Germinal center (tissue), 1 donor: ENCODE measurements around the gene USF2.
"Not testable (repeated sequence)": the region's sequence is repeated elsewhere in the genome, so short reads cannot be mapped to it uniquely, and the experiment has no call there.

ENCODE experiments used
- DNase-seq: peaks from one replicate; pipeline ENCODE4 v3.0.0; 2012; ENCODE audit warnings: mixed read lengths, low spot score

Gene USF2

GRCh38 chr19:35268536-35269437, at the start of gene USF2:
TSS of gene USF2 (plus strand) at chr19:35268962. CDS start at chr19:35269102, 140 bp downstream.
- peak; percentile 83 for DNase-seq

GRCh38 chr19:35219008-35219407, 49.8 kb upstream of the USF2 start:
- DNase-seq, result no peak

GRCh38 chr19:35220315-35220921, 48.3 kb upstream of the USF2 start:
- no peak for DNase-seq

- DNase-seq, result not testable (repeated sequence)
Measured at GRCh38 chr19:35220973-35221590, 47.7 kb upstream of the USF2 start.

- DNase-seq, result no peak
Measured at GRCh38 chr19:35222373-35223015, 46.3 kb upstream of the USF2 start.

- DNase-seq, result no peak
Measured at GRCh38 chr19:35223084-35223790, 45.5 kb upstream of the USF2 start.

- no peak for DNase-seq
Measured at GRCh38 chr19:35223862-35224505, 44.8 kb upstream of the USF2 start.

GRCh38 chr19:35224681-35225571, 43.8 kb upstream of the USF2 start:
- peak; percentile 49 for DNase-seq

GRCh38 chr19:35225951-35226350, 42.8 kb upstream of the USF2 start:
- no peak for DNase-seq

GRCh38 chr19:35226748-35227147, 42.0 kb upstream of the USF2 start:
- DNase-seq, result no peak

- DNase-seq, result no peak
Measured at GRCh38 chr19:35228177-35228930, 40.4 kb upstream of the USF2 start, which contains the start of gene FAM187B. TSS of gene FAM187B (minus strand) at chr19:35228739. CDS start at chr19:35228680, 59 bp downstream.

GRCh38 chr19:35229601-35230000, 39.2 kb upstream of the USF2 start:
- no peak for DNase-seq

GRCh38 chr19:35231956-35232645, 36.7 kb upstream of the USF2 start:
- no peak for DNase-seq

- DNase-seq, result no peak
Measured at GRCh38 chr19:35232912-35233311, 35.9 kb upstream of the USF2 start.

- DNase-seq, result no peak
Measured at GRCh38 chr19:35236638-35237400, 31.9 kb upstream of the USF2 start.

GRCh38 chr19:35239597-35239996, 29.2 kb upstream of the USF2 start:
- DNase-seq, result not testable (repeated sequence)

GRCh38 chr19:35240327-35240726, 28.4 kb upstream of the USF2 start:
- DNase-seq, result no peak

- no peak for DNase-seq
Measured at GRCh38 chr19:35241417-35241816, 27.3 kb upstream of the USF2 start.
